Choroid plexus epithelial cell (primary cell): ENCODE data around the gene ELOB.

ENCODE experiments used
- DNase-seq: peaks from one replicate; pipeline ENCODE4 v3.0.0-alpha.2; 2010; ENCODE audit warnings: low read depth
- H3K4me3 ChIP-seq: 2 replicates; pipeline ENCODE4 v1.5.1; 2011; ENCODE audit warnings: low read depth, mild to moderate bottlenecking, control low read depth, low read length, moderate library complexity
- CTCF ChIP-seq: conservative IDR thresholded peaks from 2 replicates; pipeline ENCODE4 v1.5.1; 2011; ENCODE audit warnings: low read depth, mild to moderate bottlenecking, control low read depth, inconsistent platforms, low read length, moderate library complexity

ELOB gene

GRCh38 chr16:2771496-2772402, 5.3 kb downstream of the ELOB start:
- no peak overlapping the region for H3K4me3 ChIP-seq
- no peak for DNase-seq
- TF ChIP-seq CTCF, result no peak

GRCh38 chr16:2770057-2770951, 6.8 kb downstream of the ELOB start:
- H3K4me3 ChIP-seq, result no peak overlapping the region
- no peak for DNase-seq
- no peak for TF ChIP-seq CTCF

GRCh38 chr16:2769675-2770056, 7.4 kb downstream of the ELOB start:
- no peak for DNase-seq
- no peak overlapping the region for H3K4me3 ChIP-seq
- TF ChIP-seq CTCF, result no peak

GRCh38 chr16:2769100-2769529, 8.0 kb downstream of the ELOB start:
- H3K4me3 ChIP-seq, result no peak overlapping the region
- DNase-seq, result no peak
- no peak for TF ChIP-seq CTCF

GRCh38 chr16:2768403-2769089, 8.5 kb downstream of the ELOB start:
- DNase-seq, result peak; percentile 86
- no peak for TF ChIP-seq CTCF
- no peak overlapping the region for H3K4me3 ChIP-seq

- no peak overlapping the region for H3K4me3 ChIP-seq
- no peak for TF ChIP-seq CTCF
- DNase-seq, result no peak
Measured at GRCh38 chr16:2767891-2768290, 9.2 kb downstream of the ELOB start.
